TTC549 (cell line): ENCODE data around the gene AUTS2.

Source experiments
- FAIRE-seq: peaks from 2 replicates; lab custom pipeline; 2012; peaks lifted over from hg19 to GRCh38; lab: Jason Lieb, UNC

Gene AUTS2

GRCh38 chr7:69790977-69791724 lies 192.9 kb downstream of the AUTS2 start:
- no peak for FAIRE-seq

GRCh38 chr7:69791739-69792138 lies 193.5 kb downstream of the AUTS2 start:
- FAIRE-seq = no peak

- FAIRE-seq = no peak
Measured at GRCh38 chr7:69795932-69796331, 197.7 kb downstream of the AUTS2 start.

DNA sequence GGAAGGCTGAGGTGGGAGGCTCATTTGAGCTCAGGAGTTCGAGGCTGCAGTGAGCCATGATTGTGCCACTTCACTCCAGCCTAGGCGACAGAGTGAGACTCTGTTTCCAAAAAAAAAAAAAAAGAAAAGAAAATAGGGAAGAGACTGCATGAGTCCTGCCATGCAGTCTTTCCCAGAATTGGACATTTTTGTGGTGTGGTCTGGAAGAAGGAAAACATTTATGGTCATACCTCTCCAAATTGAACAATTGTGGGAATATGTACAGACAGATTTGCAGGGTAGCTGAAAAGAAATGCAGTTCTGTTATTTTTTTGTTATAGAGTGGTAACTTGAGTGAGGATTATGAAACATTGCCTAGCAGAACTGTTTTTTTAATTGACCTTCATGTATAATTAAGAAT lies 198.1 kb downstream of the AUTS2 start:
- no peak for FAIRE-seq

DNA sequence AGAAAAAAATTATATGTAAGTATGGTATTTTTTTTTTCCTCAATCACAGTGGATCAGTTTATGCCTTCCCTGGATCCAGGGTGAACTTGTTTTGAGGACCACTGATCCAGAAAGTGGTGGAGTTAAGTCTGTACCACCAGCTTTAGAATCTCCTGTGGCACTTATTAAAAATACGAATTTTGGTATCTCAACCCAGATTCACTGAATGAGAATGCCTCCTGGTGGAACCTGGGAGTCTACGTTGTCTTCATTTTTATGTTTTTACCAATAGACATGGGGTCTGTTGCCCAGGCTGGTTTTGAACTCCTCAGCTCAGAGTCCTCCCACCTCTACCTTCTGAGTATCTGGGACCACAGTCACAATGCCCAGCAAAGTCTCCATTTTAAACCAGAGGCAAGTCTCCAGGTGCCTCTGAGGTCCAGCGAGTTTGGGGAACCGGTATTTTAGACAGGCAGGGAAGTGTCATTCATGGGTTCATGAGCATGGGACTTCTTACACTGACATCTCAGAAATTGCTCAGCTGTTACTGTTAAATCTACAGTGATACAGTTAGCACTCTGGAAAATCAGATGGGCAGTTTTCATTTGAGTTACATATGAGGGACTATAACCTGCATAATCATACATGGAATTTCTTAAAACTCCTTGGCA lies 200.9 kb downstream of the AUTS2 start:
- FAIRE-seq = no peak

DNA sequence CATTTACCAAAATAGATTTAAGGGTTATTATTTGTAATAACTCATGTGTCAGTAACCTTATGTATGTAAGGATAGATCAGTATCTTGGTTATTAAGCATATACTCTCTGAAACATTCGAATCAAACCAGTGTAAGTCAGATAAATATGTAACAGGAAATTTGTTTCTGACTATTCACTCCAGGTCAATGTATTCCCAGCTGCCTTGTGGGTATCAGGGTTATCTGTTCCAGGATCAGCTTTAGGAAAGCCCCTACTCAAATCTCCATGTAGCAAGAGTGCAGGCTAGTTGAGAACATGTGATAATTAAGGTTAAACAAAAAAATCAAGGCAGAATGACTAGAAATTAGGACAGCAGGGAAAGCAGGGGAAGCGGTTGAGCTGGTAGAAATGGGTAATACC lies 201.7 kb downstream of the AUTS2 start:
- no peak for FAIRE-seq

GRCh38 chr7:69800495-69800894 lies 202.2 kb downstream of the AUTS2 start:
- no peak for FAIRE-seq

DNA sequence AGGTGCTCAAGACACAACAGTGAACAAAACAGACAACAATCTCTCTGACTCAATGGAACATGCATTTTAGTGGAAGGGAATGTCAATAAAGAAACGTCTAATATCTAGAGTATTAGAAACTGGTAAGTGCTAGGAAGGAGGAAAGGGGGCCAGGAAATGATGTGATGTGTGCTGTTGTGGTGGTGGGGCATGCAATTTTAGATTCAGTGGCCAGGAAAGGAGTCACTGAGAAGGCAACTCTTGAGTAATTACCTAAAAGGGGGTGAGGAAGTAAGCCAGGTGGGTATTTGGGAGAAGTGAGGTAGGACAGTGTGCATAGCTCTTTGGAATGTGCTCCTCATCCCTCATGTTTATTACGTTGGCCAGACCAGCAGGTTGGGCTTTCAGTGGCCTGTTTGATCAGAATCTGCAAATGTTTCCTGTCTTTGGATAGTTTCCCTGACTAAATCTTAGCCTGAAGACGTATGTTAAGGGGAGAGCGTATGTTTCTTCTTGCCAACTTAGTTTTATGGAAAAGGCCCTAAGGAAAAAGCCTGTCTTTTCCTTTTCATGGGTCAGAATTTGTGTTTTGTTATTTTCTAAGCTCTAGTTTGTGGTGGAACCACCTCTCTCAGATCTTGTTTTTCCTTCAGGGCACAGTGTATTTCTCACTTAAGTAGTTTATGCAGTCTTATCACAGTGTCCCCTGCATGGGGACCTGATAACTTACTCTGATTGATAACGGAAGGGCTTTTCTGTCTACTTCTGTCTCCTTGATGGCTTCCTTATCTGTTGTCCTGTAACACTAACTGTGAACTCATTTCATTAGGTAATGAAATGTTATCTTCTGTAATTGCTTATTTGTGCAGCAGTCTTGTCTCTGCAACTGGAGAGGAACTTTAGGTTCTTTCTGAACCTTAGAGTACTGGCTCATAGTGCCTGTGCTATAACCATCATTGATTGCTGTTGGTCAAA lies 203.7 kb downstream of the AUTS2 start:
- FAIRE-seq = no peak

GRCh38 chr7:69803699-69804516 lies 205.6 kb downstream of the AUTS2 start:
- FAIRE-seq = no peak

GRCh38 chr7:69804962-69805361 lies 206.7 kb downstream of the AUTS2 start:
- no peak for FAIRE-seq

DNA sequence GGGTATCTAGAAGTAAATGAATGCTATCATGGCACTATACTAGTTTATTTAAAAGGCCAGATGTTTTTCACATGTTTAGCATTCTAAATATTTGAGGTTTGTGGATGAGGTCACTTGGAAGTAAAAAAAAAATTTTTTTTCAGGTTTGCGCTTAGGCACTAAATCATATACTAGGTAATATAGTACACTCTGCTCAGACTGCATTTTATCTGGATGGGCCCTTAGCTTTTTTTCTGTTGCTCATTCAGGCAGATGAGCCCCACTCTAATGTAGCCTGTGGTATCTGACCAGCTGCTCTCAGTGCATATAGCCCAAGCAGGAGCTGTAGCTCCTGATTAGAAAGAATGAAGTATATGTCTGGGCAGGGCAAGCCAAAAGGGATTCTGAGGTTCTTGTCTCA lies 210.1 kb downstream of the AUTS2 start:
- no peak for FAIRE-seq

DNA sequence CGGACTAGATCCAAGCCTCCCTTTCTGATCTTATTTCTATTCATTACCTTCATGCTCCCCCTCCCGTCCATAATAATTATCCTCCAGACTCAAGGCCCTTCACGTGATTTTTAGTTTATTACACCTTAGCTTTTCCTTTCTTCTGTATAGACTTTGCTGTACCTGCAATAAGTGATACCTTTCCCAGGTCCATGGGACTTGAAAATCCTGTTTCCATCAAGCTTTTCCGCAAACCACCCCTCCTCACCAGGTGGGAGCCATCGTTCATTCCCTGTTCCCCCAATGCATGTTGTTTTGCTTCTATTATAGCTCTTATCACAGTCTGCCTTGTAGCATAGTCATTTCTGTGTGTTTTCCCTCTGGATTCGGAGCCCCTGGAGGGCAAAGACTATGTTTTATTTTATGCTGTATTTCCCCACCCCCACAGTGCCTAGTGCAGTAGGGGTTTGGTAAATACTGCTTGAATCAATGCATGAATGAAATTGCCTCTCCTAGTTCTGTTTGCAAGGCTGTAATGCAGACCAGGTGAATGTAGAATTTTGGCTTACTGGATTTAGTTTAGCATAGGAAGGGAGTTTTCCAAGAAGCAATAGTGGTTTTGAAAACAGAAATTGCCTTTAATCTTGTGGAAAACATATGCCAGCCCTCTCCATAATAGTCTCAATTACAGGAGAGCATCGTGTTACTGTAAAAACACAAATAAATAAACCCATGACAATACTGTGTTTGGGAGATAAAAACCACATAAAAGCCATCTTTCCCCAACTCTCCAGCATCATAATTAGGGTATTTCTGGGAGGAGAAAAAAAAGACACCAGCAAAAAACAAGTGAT lies 213.4 kb downstream of the AUTS2 start:
- FAIRE-seq = no peak

GRCh38 chr7:69812756-69813155 lies 214.5 kb downstream of the AUTS2 start:
- no peak for FAIRE-seq

DNA sequence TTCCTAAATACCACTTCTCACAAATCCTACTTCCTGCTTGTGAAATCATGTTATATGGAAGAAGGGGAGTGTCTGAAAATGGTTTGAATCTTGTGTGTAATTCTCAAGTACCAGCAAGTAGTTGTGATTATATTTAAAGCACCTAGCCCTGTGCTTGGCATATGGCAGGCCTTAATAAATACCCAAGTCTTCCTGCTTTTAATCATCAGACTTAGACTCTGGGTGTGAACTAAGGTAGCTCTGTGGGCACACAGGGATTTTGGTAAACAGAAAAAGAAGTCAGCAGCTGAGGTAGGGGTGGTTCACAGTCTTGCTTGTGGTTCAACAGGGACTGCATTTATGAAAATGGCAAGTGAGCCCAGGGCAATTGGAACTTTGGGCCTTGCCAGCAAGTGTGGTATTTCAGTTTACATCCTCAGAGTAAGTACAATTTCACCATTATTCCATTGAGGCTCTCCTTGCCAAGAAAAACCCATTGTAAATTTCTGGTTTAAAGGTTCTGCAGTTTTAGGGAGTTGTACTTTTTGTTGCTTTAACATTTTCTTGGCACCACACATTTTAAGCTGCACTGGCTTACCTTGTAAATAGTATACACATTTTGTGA lies 215.5 kb downstream of the AUTS2 start:
- FAIRE-seq = no peak

DNA sequence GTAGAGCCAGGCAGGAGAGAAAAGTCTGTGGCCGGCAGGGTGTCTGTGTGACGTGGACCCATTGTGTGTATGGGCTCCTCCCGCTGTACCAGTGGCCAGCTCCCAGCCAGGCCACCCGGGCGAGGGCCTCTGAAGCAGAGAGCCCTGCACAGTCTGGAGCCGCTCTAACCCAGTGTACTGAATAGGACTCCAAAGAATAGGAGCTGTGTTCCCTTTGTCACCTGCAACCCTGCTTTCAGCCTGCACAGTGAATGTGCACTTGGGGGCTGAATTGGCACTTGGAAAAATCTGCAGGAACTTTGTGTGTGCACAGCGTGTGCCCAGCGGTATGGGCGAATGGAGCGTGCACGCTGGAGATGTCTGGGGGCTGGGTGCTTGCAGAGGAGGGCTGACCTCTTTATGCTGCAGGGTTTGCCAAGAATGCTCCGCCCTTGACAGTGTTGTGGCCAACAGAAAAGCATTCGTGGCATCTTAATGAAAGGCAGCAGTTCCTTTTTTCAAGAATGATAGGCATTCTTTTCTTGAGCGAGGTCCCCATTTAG lies 216.2 kb downstream of the AUTS2 start:
- no peak for FAIRE-seq

- no peak for FAIRE-seq
Measured at GRCh38 chr7:69816501-69816900, 218.2 kb downstream of the AUTS2 start.

DNA sequence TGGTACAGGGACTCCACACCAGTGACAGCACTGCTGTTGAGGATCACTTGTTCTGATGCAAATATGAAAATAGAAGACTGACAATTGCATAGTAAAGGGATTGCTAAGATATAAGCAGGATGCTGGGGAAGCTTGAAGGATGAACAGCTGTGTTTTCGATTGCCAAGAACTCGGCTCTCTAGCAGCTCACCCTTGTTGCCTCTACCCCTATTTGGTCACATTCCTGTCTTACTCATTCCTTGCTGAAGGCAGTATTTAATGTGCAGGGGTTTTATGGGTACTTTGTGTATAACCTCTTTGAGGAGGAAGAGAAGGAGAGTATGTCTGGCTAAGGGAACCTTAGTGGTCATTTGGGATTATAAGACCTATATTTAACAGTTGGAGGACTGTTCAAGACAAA lies 218.8 kb downstream of the AUTS2 start:
- FAIRE-seq = no peak

GRCh38 chr7:69817841-69818635 lies 219.8 kb downstream of the AUTS2 start:
- no peak for FAIRE-seq

DNA sequence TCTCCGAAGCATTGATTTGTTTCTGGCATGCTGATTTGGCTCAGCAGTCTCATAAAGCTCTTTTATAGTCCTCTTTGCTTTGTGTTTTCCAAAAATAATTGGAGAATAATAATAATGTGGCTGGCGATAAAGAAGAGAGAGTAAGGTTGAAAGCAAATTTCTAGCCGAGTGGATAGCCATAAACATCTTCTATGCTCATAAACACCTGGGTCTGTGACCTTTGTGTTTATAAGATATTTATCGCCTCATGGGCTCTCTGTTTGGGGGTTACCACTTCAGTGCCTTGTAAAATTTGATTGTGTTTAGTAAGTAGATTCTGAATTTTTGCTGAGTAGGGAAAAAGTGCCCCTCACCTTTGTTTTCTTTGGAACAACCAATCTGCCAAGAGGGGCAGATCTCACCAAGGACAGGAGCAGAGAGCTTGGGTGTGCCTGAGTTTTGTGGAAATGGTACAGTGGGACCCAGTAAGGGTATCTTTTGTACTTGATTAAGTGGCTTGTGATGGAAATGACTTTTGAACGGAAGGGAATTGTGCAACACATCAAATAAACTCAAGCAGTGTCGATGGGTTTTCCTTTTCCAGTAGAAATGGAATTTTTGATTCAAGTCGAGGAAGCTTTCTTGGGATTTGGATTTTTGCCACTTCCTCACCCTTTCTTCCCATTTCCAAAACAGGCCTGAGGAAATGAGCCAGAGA lies 220.5 kb downstream of the AUTS2 start:
- no peak for FAIRE-seq
